Measurements from ENCODE around the gene MDGA2.
"Not testable (repeated sequence)": the region's sequence is repeated elsewhere in the genome, so short reads cannot be mapped to it uniquely, and the experiment has no call there.

MDGA2 gene

DNA sequence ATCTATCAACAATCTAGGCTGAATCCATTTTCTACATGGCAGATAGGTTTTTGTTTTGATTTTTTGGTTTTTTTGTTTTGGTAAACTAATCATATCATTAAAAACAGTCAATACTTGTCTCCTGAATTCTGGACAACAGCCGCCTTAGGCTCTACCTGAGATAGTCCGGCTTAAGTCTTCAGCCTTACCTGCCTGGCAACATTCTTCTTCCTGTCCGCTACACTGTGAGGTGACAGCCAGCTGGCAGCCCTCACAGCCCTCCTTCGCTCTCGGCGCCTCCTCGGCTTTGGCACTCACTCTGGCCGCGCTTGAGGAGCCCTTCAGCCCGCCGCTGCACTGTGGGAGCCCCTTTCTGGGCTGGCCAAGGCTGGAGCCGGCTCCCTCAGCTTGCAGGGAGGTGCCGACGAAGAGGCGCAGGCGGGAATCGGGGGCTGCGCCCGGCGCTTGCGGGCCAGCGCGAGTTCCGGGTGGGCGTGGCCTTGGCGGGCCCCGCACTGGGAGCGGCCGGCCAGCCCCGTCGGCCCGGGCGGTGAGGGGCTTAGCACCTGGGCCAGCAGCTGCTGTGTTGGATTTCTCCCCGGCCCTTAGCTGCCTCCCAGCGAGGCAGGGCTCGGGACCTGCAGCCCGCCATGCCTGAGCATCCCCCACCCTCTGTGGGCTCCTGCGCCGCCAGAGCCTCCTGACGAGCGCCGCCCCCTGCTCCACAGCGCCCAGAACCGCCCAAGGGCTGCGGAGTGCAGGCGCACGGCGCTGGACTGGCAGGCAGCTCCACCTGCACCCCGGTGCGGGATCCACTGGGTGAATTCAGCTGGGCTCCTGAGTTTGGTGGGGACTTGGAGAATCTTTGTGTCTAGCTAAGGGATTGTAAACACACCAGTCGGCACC, 49.0 kb downstream of the MDGA2 start:
- TF ChIP-seq, protein P1, sequence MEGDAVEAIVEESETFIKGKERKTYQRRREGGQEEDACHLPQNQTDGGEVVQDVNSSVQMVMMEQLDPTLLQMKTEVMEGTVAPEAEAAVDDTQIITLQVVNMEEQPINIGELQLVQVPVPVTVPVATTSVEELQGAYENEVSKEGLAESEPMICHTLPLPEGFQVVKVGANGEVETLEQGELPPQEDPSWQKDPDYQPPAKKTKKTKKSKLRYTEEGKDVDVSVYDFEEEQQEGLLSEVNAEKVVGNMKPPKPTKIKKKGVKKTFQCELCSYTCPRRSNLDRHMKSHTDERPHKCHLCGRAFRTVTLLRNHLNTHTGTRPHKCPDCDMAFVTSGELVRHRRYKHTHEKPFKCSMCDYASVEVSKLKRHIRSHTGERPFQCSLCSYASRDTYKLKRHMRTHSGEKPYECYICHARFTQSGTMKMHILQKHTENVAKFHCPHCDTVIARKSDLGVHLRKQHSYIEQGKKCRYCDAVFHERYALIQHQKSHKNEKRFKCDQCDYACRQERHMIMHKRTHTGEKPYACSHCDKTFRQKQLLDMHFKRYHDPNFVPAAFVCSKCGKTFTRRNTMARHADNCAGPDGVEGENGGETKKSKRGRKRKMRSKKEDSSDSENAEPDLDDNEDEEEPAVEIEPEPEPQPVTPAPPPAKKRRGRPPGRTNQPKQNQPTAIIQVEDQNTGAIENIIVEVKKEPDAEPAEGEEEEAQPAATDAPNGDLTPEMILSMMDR (IDR thresholded peaks at IDR 0.05; ENCODE audit: insufficient read depth, low read depth, low read length, missing control alignments) = no peak
- DNase-seq (ENCODE audit: low read depth) = no peak
- H3K4me3 ChIP-seq (ENCODE audit: low read depth, low read length) = no peak overlapping the region

DNA sequence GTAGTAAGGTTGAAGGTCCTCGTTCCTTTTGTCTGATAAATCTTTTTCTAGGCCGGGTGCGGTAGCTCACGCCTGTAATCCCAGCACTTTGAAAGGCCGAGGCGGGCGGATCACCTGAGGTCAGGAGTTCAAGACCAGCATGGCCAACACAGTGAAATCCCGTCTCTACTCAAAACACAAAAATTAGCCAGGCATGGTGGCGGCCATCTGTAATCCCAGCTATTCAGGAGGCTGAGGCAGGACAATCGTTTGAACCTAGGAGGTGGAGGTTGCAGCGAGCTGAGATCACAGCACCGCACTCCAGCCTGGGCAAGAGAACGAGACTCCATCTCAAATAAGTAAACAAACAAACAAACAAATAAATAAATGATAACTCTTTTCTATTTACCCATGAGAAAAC, 51.3 kb downstream of the MDGA2 start:
- H3K4me3 ChIP-seq (ENCODE audit: low read depth, low read length); DNase-seq (ENCODE audit: low read depth): not testable (repeated sequence)

DNA sequence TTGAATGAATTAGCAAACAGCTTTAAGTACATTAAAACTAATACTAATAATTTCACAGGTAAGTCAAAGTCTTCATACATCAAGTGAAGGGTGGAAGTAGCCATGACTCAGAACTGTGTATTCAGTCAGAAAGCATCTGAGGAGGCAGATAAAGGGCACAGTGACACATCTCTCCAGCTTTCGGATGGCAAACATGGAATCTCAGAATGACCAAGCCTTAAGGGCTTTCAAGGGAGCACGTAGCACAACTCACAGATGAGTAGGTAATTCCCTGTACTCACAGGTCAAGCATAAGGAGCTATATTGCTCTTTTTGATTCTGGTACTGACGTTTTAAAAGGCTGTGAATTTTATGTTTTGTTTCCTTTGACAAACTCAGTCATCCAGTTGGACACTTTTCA, 56.0 kb downstream of the MDGA2 start:
- H3K4me3 ChIP-seq (ENCODE audit: low read depth, low read length) = no peak overlapping the region
- TF ChIP-seq, protein P1 (IDR thresholded peaks at IDR 0.05; ENCODE audit: insufficient read depth, low read depth, low read length, missing control alignments) = no peak
- DNase-seq (ENCODE audit: low read depth) = no peak

DNA sequence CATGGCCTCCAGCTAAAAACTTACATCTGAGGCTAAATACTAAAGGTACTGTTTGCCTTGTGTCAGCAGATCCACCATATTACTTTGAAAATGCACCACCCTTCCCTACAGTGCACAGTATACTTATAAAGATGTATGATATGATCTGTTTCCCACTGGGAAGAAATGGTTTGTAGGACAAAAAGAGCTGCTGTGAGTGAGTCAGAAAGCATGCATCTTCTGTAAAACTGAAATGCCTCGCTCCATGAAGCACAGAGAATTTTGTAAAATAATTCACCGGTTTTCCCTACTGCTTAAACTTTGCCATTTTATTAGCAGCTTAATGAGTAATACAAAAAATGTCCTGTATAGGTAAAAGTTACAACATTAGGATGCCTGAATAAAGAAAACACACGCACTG, 68.8 kb downstream of the MDGA2 start:
- TF ChIP-seq, protein P1 (IDR thresholded peaks at IDR 0.05; ENCODE audit: insufficient read depth, low read depth, low read length, missing control alignments) = no peak
- no peak for DNase-seq (ENCODE audit: low read depth)
- no peak overlapping the region for H3K4me3 ChIP-seq (ENCODE audit: low read depth, low read length)

DNA sequence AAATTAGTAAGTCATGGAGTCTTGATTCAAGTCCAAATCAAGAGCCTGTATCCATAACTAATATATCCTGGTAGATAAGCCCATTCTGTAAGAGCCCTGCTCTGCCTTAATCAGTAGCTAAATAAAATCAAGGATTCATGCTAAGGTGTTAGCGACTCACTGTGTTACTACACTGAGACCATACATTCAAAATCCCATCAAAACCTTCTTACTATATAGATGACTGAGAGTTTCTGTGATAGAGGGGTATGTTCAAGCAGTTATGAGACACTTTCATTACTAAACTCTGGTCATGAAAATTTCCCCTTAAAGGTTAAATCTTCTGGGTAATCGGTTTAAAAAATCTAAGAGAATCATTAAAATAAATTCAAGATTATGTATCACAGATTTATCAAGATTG, 78.5 kb downstream of the MDGA2 start:
- DNase-seq (ENCODE audit: low read depth) = no peak
- no peak overlapping the region for H3K4me3 ChIP-seq (ENCODE audit: low read depth, low read length)
- TF ChIP-seq, protein P1 (IDR thresholded peaks at IDR 0.05; ENCODE audit: insufficient read depth, low read depth, low read length, missing control alignments) = no peak

DNA sequence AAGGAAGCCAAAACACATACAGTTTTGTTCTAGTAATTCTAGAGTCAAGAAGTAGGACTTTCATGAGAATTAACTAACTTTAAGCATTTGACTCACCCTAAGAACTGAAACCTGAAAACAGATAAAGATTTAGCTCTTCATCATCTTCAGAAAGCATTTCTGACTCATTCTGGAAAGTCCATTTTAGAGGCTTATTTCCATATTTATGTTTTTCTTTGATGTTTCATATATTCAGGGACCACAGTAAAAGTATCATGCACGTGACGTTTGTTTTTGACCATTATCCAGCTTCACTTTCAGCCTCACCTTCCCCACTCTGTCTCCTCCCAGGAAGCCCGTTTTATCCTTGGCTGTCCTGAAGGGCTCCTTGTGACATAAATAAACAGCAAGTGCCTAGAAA, 79.2 kb downstream of the MDGA2 start:
- TF ChIP-seq, protein P1 (IDR thresholded peaks at IDR 0.05; ENCODE audit: insufficient read depth, low read depth, low read length, missing control alignments) = no peak
- no peak for DNase-seq (ENCODE audit: low read depth)
- H3K4me3 ChIP-seq (ENCODE audit: low read depth, low read length) = no peak overlapping the region

DNA sequence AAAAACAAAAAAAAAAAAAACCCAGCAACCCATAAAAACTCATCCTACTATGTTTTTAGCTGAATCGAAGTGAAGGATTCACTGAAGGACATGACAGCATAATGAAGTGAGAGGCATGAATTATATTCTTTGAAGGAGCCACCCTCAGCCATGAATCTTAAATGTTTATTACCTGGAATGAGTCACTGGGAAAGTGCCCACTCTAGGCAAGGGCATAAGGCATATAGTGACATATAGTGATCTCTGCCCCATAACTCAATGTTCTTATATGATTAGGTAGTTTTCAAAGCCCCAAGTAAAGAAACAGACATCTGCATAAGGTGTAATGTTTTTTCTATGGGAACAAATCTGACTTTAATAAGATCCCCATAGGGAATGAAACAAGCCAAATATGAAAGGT, 79.9 kb downstream of the MDGA2 start:
- TF ChIP-seq, protein P1 (IDR thresholded peaks at IDR 0.05; ENCODE audit: insufficient read depth, low read depth, low read length, missing control alignments) = no peak
- no peak overlapping the region for H3K4me3 ChIP-seq (ENCODE audit: low read depth, low read length)
- no peak for DNase-seq (ENCODE audit: low read depth)
